Stomach smooth muscle (tissue), 2 donors: ENCODE data around the gene STX18.
"Not testable (repeated sequence)": the region's sequence is repeated elsewhere in the genome, so short reads cannot be mapped to it uniquely, and the experiment has no call there.

Experiments used
- H3K27ac ChIP-seq: one replicate; pipeline ENCODE4 v1.7.0; 2013; ENCODE audit warnings: mild to moderate bottlenecking, low read length, inconsistent platforms
- H3K27me3 ChIP-seq, 2 donors: one replicate each; pipeline ENCODE4 v1.7.0; 2013; ENCODE audit warnings: low read length in 2 of 2; ENCODE audit not compliant: insufficient read depth in 2 of 2, control insufficient read depth in 1 of 2
- H3K36me3 ChIP-seq, 2 donors: one replicate each; pipeline ENCODE4 v1.7.0; 2013; ENCODE audit warnings: low read length in 2 of 2; ENCODE audit not compliant: control insufficient read depth in 2 of 2, insufficient read depth in 2 of 2
- H3K4me1 ChIP-seq: one replicate; pipeline ENCODE4 v1.7.0; 2013; ENCODE audit warnings: low read length; ENCODE audit not compliant: control insufficient read depth, insufficient read depth
- H3K4me3 ChIP-seq, 2 donors: one replicate each; pipeline ENCODE4 v1.7.0; 2013; ENCODE audit warnings: low read length in 2 of 2
- H3K9ac ChIP-seq, 2 donors: one replicate each; pipeline ENCODE4 v1.7.0; 2013; ENCODE audit warnings: low read length in 2 of 2, mild to moderate bottlenecking in 1 of 2
- H3K9me3 ChIP-seq, 2 donors: one replicate each; pipeline ENCODE4 v1.7.0; 2013; ENCODE audit warnings: low read length in 2 of 2; ENCODE audit not compliant: control insufficient read depth in 2 of 2
- donor health status: healthy.
- donor health status: Pancreatic carcinoma.

The STX18 gene

DNA sequence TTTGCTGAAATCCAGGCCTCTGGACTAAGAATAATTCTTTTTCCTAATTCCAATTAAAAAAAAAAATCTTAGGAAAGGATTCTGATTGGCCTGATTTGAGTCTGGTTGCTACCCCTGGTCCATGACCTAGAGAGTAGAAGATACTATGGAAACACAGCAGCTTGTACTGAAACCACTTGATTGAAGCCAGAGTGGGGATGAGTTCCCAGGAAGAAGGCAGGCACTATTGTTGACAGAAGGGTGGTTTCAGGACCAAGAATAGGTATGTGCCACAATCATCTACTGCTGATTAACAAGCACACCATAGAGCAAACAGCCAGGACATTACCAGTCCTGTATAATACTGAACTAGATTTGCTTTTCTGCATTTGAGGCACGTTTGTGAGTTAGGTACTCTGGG lies 29.6 kb downstream of the STX18 start:
- Histone ChIP-seq H3K4me3 (no peak overlapping the region), H3K9me3 (no peaks in the 10 kb centered on the region), H3K9ac (no peak overlapping the region), H3K27ac (no peak overlapping the region), H3K36me3 (no peaks in the 10 kb centered on the region), H3K27me3 (no peaks in the 10 kb centered on the region), H3K4me1 (no peaks in the 10 kb centered on the region)

DNA sequence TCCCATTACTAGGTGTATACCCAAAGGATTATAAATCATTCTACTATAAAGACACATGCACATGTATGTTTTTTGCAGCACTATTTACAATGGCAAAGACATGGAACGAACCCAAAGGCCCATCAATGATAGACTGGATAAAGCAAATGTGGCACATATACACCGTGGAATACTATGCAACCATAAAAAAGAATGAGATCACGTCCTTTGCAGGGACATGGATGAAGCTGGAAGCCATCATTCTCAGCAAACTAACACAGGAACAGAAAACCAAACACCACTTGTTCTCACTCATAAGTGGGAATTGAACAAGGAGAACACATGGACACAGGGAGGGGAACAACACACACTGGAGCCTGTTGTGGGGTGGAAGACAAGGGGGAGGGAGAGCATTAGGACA lies 31.2 kb downstream of the STX18 start:
- H3K27me3 ChIP-seq, H3K9ac ChIP-seq, H3K4me1 ChIP-seq, H3K9me3 ChIP-seq, H3K27ac ChIP-seq, H3K4me3 ChIP-seq, H3K36me3 ChIP-seq: not testable (repeated sequence)

DNA sequence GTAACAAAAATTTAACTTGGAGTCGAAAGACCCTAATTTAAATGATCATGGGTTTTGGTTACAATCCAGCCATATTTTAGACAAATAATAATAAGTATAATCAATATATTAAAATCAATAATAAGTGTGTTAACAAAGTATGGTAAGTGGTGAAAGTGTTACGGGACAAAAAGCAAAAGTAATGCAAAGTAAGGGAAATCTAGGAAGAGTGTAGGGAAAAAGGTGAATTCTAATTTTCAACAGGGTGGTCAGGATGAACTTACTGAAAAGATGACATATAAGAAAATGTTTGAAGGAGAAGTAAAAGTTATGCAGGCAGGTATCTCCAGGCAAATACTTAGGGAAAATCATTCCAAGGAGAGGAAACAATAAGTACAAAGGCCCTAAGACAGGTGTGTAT lies 32.3 kb downstream of the STX18 start:
- Histone ChIP-seq H3K4me3 (no peak overlapping the region), H3K9ac (no peak overlapping the region), H3K4me1 (no peaks in the 10 kb centered on the region), H3K36me3 (no peaks in the 10 kb centered on the region), H3K27ac (no peak overlapping the region), H3K9me3 (no peaks in the 10 kb centered on the region), H3K27me3 (no peaks in the 10 kb centered on the region)

DNA sequence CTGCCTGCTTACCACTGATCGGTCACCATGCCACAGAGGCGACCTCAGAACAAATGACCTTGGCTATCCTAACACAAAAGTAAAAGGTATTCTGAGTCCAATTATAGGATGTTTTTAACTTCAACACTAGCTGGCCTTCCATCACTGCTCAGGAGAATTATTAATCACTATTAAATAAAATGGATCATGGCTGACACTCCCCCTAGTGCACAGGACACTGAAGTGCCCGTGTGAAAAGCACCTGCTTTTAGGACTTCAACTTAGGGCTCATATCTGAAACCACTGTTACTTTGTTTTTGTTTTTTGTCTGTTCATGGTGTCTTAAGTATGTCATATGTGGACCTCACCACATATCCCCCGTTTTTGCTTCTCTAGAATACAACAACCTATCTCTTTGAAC lies 33.9 kb downstream of the STX18 start:
- no peak overlapping the region for H3K27ac ChIP-seq

DNA sequence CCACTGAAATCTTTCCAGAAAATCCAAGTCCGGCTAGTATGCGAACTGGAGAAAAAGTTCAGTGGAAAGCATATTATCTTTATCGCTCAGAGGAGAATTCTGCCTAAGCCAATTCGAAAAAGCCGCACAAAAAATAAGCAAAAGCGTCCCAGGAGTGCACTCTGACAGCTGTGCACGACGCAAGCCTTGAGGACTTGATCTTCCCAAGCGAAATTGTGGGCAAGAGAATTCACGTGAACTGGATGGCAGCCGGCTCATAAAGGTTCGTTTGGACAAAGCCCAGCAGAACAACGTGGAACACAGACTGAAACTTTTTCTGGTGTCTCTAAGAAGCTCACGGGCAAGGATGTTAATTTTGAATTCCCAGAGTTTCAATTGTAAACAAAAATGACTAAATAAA lies 34.4 kb downstream of the STX18 start:
- H3K36me3 ChIP-seq = no peaks in the 10 kb centered on the region
- no peak overlapping the region for H3K9ac ChIP-seq
- no peak overlapping the region for H3K27ac ChIP-seq
- H3K4me3 ChIP-seq = no peak overlapping the region
- no peaks in the 10 kb centered on the region for H3K9me3 ChIP-seq
- H3K27me3 ChIP-seq = no peaks in the 10 kb centered on the region
- no peaks in the 10 kb centered on the region for H3K4me1 ChIP-seq

More for the DNA sequence above, 33.9 kb downstream of the STX18 start:
- Histone ChIP-seq H3K4me1 (no peaks in the 10 kb centered on the region), H3K4me3 (no peak overlapping the region), H3K9me3 (no peaks in the 10 kb centered on the region), H3K27me3 (no peaks in the 10 kb centered on the region), H3K36me3 (no peaks in the 10 kb centered on the region), H3K9ac (no peak overlapping the region)

DNA sequence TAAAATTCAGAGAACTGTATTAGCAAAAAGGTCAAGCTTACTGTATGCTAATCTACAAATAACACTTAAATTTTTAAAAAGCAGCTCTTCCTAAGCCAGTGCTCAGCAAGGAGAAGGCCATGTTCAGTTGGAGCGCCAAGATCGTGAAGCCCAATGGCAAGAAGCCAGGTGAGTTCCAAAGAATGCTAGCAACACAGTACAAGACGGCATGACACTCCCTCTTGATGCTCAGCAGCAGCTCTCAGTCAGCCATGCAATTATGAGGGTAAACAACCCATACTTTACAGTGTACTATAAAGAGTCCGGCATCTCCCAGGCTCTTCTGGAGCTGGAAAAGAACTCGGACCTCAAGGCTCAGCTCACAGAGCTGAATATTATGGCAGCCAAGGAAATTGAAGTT lies 34.9 kb downstream of the STX18 start:
- H3K4me1 ChIP-seq = no peaks in the 10 kb centered on the region
- H3K4me3 ChIP-seq = no peak overlapping the region
- no peaks in the 10 kb centered on the region for H3K9me3 ChIP-seq
- H3K27me3 ChIP-seq = no peaks in the 10 kb centered on the region
- no peak overlapping the region for H3K27ac ChIP-seq
- H3K36me3 ChIP-seq = no peaks in the 10 kb centered on the region
- no peak overlapping the region for H3K9ac ChIP-seq

DNA sequence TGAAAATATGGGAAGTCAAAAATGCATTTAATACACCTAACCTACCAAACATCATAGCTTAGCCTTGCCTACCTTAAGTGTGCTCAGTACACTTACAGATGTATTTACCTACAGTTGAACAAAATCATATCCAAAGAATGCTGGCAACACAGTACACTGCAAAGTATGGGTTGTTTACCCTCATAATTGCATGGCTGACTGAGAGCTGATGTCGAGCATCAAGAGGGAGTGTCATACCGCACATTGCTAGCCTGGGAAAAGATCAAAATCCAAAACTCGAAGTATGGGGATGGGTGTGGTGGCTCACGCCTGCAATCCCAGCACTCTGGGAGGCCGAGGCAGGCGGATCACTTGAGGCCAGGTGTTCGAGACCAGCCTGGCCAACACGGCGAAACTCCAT lies 36.6 kb downstream of the STX18 start:
- H3K27me3 ChIP-seq, H3K9ac ChIP-seq, H3K4me1 ChIP-seq, H3K36me3 ChIP-seq, H3K27ac ChIP-seq, H3K4me3 ChIP-seq, H3K9me3 ChIP-seq: not testable (repeated sequence)

DNA sequence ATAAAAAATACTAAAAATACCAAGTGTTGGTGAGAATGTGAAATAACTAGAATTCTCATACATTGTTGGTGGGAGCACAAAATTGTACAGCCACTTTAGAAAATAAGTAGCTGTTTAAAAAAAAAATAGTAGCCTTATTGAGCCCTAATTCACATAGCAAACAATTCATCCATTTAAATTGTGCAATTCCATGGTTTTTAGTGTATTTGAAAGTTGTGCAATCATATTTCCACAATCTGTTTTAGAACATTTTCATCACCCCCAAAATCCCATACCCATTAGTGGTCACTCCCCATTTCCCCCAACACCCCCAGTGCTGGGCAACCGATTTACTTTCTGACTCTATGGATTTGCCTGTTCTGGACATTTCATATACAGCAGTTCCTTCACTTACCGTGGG lies 37.1 kb downstream of the STX18 start:
- no peak overlapping the region for H3K4me3 ChIP-seq
- no peak overlapping the region for H3K27ac ChIP-seq
- H3K27me3 ChIP-seq = no peaks in the 10 kb centered on the region
- no peaks in the 10 kb centered on the region for H3K36me3 ChIP-seq
- no peak overlapping the region for H3K9ac ChIP-seq
- no peaks in the 10 kb centered on the region for H3K9me3 ChIP-seq
- H3K4me1 ChIP-seq = no peaks in the 10 kb centered on the region

DNA sequence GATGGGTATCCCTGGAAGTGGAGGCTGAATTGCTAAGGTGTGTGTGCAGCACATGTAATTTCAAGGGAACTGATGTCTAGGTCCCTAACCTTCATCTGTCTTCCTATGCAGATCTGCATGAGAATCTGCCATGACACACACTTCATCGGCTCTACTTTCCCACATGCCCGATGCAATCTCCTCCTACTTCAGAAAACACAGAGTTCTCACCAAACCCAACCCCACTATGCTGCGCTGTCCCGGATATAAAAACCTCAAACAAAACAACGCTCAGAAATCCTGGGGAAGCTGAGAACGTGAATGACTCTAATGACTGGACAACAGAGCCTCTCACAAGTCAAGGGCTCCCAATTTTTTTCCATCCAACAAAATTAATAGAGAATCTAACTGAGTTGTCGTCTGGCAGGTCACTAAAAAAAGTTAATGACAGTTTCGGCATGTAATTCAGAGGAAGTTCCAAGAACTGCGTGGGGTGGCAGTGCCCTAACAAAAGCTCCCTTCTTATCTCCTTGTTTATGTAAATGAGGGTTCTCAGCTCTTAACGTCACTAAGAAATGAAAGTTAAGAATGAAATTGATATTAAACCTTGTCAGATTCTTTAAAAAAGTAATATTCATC lies 39.0 kb downstream of the STX18 start:
- Histone ChIP-seq H3K4me1 (no peaks in the 10 kb centered on the region), H3K4me3 (no peak overlapping the region), H3K9me3 (no peaks in the 10 kb centered on the region), H3K9ac (no peak overlapping the region), H3K27ac (no peak overlapping the region), H3K36me3 (no peaks in the 10 kb centered on the region), H3K27me3 (no peaks in the 10 kb centered on the region)

DNA sequence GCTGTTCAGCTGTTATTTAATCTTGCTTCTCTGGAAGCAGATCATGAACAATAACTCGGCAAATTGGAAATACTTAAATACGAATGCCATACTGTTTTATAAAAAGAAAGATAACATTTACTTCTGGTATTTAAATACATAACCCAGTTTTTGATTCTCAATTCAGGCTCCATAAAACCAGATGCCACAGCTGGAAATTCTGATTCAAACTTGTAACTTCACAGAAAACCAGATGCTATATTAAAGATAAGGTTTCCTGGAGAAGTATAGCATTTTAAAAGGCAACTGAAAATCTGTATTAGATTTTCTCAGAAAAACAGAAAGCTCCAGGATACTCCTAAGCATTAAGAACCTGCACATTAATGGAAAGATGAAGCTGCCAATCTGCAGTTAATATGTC lies 40.2 kb downstream of the STX18 start:
- no peak overlapping the region for H3K27ac ChIP-seq
- no peaks in the 10 kb centered on the region for H3K9me3 ChIP-seq
- H3K4me1 ChIP-seq = no peaks in the 10 kb centered on the region
- no peak overlapping the region for H3K9ac ChIP-seq
- no peaks in the 10 kb centered on the region for H3K36me3 ChIP-seq
- no peaks in the 10 kb centered on the region for H3K27me3 ChIP-seq
- H3K4me3 ChIP-seq = no peak overlapping the region

DNA sequence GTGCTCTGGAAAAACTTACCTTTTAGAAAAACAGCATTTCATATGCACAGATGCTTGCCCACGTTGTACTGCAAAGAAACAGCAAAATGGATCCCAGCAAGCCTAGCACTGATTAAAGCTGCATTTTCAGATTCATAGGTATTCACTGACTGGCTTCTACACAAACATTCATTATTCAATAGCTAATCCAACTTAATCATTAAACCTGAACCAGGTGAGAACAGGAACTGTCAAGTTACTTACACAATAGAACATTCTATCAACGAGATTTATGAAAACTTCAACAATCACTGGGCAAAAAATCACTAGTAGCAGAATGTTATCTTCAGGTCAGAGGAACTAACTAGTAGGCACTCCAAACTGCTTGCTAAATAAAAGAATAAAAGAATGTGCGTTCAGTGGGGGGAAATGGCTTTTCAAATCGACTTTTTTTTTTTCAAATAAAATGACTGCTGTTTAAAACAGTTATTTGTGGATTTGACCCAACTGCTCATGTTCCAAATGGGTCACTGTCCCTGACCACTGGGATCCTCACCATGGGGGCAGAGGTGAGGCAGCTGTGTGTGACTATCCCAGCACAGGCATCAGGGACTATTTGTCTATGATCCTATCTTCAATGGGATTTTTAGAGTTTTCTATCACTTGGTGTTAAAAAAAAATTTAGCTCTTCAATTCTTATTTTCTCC lies 42.3 kb downstream of the STX18 start:
- H3K9ac ChIP-seq = no peak overlapping the region

More for the DNA sequence above, 42.3 kb downstream of the STX18 start:
- Histone ChIP-seq H3K4me3 (no peak overlapping the region), H3K9me3 (no peaks in the 10 kb centered on the region), H3K36me3 (no peaks in the 10 kb centered on the region), H3K4me1 (no peaks in the 10 kb centered on the region), H3K27me3 (no peaks in the 10 kb centered on the region), H3K27ac (no peak overlapping the region)
